Fibroblast of skin of left biceps (primary cell): ENCODE data around the gene SPINT2.

Experiments
- DNase-seq, 2 experiments: peaks; one replicate each; pipeline ENCODE4 v3.0.0-alpha.2; 2013; ENCODE audit warnings: low read depth in 2 of 2

SPINT2 gene

DNA sequence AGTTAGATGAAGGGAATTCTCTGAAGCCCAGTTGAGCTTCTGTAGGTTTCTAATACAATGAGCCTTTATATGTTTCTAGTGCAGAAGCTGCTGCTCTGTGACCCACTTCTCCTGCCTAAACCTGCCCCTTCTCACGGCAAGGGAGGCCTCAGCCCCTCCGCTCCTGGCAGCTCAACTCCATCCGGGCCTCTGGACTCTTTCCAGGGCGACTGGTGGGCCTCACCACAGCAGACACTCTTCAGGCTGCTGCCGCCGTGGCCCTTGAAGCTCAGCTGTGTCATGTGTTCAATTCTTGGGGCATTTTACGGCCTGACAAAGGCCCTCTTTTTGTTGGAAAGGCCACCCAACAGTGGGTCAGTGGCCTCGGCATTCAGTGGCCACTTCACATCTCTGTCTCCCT is 29.7 kb downstream of the SPINT2 start:
- no peak for DNase-seq

GRCh38 chr19:38298821-38299680 is 34.7 kb downstream of the SPINT2 start:
- no peak for DNase-seq

GRCh38 chr19:38303517-38304351 is 39.4 kb downstream of the SPINT2 start, which contains the start of gene C19orf33:
TSS of gene C19orf33 (plus strand) at chr19:38304251. CDS start at chr19:38304262, 11 bp downstream.
- DNase-seq, result no peak

DNA sequence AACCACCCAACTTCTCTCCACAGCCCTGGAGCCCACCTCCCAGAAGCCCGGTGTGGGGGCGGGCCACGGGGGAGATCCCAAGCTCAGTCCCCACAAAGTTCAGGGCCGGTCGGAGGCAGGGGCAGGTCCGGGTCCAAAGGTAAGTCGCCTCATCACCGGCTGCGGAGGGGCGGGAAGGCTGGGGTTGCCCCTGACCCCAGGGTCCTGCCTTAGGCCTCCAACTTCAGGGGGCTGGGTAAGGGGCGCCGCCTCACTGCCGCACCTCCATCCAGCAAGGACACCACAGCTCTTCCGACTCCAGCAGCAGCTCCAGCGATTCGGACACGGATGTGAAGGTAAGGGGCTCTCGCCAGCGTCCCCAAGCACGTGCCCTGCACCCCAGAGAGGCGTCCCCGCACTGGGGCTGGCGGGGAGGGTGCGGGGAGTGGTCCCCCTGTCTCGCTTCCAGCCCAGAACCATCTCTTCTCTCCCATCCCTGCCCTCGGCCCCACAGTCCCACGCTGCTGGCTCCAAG is 40.0 kb downstream of the SPINT2 start:
- DNase-seq, result no peak

- no peak for DNase-seq
These were observed 40.6 kb downstream of the SPINT2 start for GRCh38 chr19:38304866-38305429.

GRCh38 chr19:38306236-38306635 is 41.9 kb downstream of the SPINT2 start:
- DNase-seq, result no peak

GRCh38 chr19:38307076-38307475 is 42.7 kb downstream of the SPINT2 start:
- DNase-seq, result no peak

DNA sequence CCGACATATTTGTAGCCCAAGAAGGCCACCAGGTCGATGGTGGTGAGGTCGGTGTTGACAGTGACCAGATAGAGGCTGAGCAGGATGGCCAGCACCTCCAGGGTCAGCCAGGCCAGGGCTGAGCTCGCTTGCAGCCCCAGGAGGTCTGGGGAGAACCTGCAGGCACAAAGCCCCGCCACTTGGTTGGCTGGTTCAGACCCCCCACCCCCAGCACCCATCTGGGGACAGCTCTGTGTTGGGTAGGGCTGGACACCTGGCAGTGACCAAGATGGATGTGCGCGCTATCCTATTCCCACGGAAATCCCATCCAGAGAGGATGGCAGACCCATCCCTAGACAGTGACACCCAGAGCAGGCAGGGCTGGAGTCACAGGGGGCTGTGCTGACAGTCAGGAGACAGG is 43.2 kb downstream of the SPINT2 start:
- DNase-seq, result no peak

GRCh38 chr19:38308006-38308766 is 43.8 kb downstream of the SPINT2 start:
- no peak for DNase-seq

DNA sequence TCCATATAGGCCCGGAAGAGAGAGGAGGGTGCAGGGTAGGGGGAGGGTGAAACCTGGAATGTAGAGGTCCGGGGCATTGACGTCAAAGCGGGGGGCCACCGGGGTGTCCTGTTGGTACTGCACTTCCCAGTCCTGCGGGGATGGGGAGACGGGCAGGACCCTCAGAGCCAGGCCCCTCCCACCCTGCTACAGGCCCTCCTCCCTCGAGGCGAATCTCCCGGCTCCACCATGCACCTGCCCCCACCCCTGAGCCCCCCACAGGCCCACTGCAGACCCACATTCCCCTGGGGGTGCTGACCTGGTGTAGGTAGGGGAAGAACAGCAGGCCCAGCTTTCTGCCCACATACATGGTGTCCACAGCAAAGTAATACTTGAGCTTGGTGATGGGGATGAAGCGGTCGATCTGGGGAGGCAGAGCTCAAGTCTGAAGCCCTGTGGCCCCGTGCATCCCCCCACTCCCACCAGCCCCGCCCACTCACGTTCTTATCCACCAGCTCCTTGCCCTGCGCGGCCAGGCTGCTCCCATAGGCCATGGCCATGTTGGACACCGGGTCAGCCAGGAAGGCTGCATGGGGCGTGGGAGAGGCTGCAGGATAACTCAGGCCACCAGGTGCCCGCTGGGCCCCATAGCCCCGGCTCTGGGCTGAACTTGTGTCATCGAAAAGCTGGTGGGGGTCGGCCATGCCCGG is 44.7 kb downstream of the SPINT2 start:
- no peak for DNase-seq

DNA sequence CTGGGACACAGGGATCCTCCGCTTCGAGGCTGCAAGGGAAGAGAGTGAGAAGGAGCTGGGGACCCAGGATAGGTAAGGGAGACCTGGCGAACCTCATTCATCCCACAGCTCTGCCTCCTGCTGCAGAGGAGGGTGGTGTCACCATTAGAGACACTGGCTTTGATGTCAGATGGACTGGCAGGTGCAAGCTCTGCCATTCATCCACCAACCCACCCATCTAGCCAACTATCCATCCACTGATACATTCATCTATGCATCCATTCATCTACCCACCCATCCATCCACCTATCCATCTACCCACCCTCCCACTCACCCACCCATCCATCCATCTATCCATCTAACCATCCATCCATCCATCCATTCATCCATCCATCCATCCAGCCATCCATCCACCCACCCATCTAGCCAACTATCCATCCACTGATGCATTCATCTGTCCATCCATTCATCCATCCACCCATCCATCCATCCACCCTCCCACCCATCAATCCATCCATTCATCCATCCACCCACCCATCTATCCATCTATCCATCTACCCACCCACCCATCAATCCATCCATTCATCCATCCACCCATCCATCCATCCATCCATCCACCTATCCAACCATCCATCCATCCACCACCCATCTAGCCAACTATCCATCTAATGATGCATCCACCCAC is 45.4 kb downstream of the SPINT2 start:
- no peak for DNase-seq

- no peak for DNase-seq
These were observed 45.9 kb downstream of the SPINT2 start for GRCh38 chr19:38310279-38310670.

DNA sequence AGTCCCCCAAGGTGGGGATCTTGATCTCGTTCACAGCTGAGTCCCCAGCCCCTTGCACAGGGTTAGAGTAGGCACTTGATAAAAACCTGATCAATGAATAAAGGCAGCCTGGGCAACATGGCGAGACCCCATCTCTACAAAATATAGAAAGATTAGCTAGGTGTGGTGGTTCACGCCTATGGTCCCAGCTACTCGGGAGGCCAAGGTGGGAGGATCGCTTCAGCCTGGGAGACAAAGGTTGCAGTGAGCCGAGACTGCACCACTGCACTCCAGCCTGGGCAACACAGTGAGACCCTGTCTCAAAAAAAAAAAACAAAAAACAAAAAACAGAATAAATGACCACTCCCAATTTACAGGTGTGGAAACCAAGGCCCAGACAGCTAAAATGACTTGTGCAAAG is 46.6 kb downstream of the SPINT2 start:
- DNase-seq, result no peak

DNA sequence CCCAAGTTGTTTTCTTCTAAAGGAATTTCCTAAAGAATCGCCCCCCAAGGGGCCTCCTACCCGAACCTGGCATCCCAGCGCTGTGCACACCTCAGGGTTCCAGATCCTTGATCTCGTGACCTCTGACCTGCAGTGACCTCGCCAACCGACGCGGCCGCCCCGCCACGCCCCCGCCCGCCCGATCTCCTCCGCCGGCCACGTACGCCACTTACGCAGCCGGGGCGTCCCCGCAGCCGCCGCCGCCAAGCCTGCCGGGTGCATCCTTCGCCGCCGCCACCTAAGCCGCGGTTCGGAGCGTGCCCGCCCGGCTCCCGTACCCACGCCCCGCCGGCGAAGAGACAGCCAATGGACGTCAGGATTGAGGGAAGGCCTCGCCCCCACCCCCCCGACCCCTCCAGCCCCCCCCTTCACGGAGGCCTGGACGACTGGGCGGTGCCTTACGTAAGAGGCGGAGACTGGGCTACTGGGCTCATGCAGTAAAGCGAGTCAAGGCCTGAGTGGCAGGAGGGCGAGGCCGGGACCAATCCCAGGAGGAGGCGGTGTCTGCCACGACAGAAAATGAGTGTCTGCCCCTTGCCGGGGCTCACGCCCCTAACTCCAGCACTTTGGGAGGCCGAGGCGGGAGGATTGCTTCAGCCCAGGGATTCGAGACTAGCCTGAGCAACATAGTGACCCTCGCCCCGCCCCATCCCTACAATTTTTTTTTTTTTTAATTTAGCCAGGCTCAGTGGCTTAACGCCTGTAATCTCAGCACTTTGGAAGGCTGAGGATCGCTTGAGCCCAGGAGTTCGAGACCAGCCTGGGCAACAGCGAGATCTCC is 51.5 kb downstream of the SPINT2 start, which contains the start of gene YIF1B:
Gene YIF1B, minus strand, starts transcription at position 291 of the 820 bp plus-strand sequence. Its CDS starts 30 bp downstream, at position 261.
- DNase-seq, result peak; percentile 92 to 93

GRCh38 chr19:38316477-38317067 is 52.2 kb downstream of the SPINT2 start:
- no peak for DNase-seq

- DNase-seq, result no peak
These were observed 52.8 kb downstream of the SPINT2 start for GRCh38 chr19:38317104-38317612.

GRCh38 chr19:38318660-38319059 is 54.3 kb downstream of the SPINT2 start:
- no peak for DNase-seq

DNA sequence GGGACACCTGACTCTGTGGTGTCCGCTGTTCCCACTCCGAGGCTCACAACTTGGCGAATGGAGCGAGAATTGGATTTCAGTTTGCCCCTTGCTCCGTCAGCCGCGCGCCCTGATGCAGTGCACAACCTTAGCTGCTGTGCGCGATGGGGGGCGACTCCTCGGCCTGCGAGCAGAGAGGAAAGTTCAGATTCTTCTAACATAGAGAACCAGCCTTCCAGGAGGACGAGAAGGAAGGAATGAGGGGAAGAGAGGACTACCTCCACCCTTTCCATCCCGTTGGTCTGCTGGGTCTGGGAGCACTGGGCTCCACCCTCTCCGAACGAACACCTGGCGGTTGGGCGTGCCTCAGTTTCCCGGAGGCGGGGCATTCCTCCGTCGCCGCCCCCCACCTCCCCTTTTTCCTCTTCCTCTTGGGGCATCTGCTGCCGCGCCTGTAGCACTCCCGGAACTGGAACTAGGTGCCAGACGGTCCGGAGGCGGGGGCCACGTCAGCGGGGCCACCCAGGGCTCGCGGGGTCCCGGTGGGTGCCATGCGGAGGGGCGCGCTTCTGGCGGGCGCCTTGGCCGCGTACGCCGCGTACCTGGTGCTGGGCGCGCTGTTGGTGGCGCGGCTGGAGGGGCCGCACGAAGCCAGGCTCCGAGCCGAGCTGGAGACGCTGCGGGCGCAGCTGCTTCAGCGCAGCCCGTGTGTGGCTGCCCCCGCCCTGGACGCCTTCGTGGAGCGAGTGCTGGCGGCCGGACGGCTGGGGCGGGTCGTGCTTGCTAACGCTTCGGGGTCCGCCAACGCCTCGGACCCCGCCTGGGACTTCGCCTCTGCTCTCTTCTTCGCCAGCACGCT is 55.3 kb downstream of the SPINT2 start, which contains the start of gene KCNK6:
Gene KCNK6, plus strand, starts transcription at position 425 of the 838 bp plus-strand sequence. Its CDS starts 106 bp downstream, at position 531.
- no peak for DNase-seq
